ENCODE results near the gene GAS6.

Gene GAS6

GRCh38 chr13:113851826-113852535 lies 11.9 kb downstream of the GAS6 start:
- DNase-seq (ENCODE audit: low read depth) = no peak

- no peak for DNase-seq (ENCODE audit: low read depth)
These were observed 12.4 kb downstream of the GAS6 start for GRCh38 chr13:113851480-113851803.

GRCh38 chr13:113850722-113851479 lies 13.0 kb downstream of the GAS6 start:
- DNase-seq (ENCODE audit: low read depth) = no peak

- no peak for DNase-seq (ENCODE audit: low read depth)
These were observed 13.7 kb downstream of the GAS6 start for GRCh38 chr13:113849981-113850721.

- no peak for DNase-seq (ENCODE audit: low read depth)
These were observed 14.3 kb downstream of the GAS6 start for GRCh38 chr13:113849546-113849945.

GRCh38 chr13:113848431-113849260 lies 15.2 kb downstream of the GAS6 start:
- DNase-seq (ENCODE audit: low read depth) = no peak

GRCh38 chr13:113848020-113848419 lies 15.9 kb downstream of the GAS6 start:
- DNase-seq (ENCODE audit: low read depth) = no peak

- DNase-seq (ENCODE audit: low read depth) = no peak
These were observed 17.1 kb downstream of the GAS6 start for GRCh38 chr13:113846636-113847318.

- DNase-seq (ENCODE audit: low read depth) = no peak
These were observed 17.9 kb downstream of the GAS6 start for GRCh38 chr13:113845723-113846635.

GRCh38 chr13:113845055-113845454 lies 18.8 kb downstream of the GAS6 start:
- DNase-seq (ENCODE audit: low read depth) = no peak

GRCh38 chr13:113843864-113844556 lies 19.9 kb downstream of the GAS6 start:
- no peak for DNase-seq (ENCODE audit: low read depth)

GRCh38 chr13:113843063-113843654 lies 20.7 kb downstream of the GAS6 start:
- no peak for DNase-seq (ENCODE audit: low read depth)

- DNase-seq (ENCODE audit: low read depth) = no peak
These were observed 21.4 kb downstream of the GAS6 start for GRCh38 chr13:113842336-113843062.

- DNase-seq (ENCODE audit: low read depth) = no peak
These were observed 22.6 kb downstream of the GAS6 start for GRCh38 chr13:113841353-113841650.

GRCh38 chr13:113840541-113841352 lies 23.1 kb downstream of the GAS6 start:
- no peak for DNase-seq (ENCODE audit: low read depth)

- DNase-seq (ENCODE audit: low read depth) = no peak
These were observed 24.2 kb downstream of the GAS6 start for GRCh38 chr13:113839536-113840204.

- no peak for DNase-seq (ENCODE audit: low read depth)
These were observed 25.1 kb downstream of the GAS6 start for GRCh38 chr13:113838711-113839201.

All from GM04504 (cell line).